Upper lobe of right lung (tissue), 1 donor: ENCODE measurements around the gene C11orf52. TPM values are rescaled to one million over a fixed set of nuclear protein-coding genes. Genes with fewer than 3 reads are reported as not detected.

Experiments
- ATAC-seq: fragments of 200-7000 bp; cut with Tn5 transposase; one replicate; pipeline ENCODE4 v1.9.1; 2020; ENCODE audit warnings: mild to moderate bottlenecking, moderate library complexity
- DNase-seq: peaks from one replicate; pipeline ENCODE4 v3.0.0-alpha.2; 2020
- H3K27ac ChIP-seq: fragments of 200-600 bp; one replicate; pipeline ENCODE4 v1.8.0; 2022
- H3K27me3 ChIP-seq: fragments of 200-600 bp; one replicate; pipeline ENCODE4 v1.8.0; 2022; ENCODE audit warnings: mild to moderate bottlenecking
- H3K36me3 ChIP-seq: fragments of 200-600 bp; one replicate; pipeline ENCODE4 v1.8.0; 2022
- H3K4me1 ChIP-seq: fragments of 200-600 bp; one replicate; pipeline ENCODE4 v1.8.0; 2022
- H3K4me3 ChIP-seq: fragments of 200-600 bp; one replicate; pipeline ENCODE4 v1.8.0; 2022; ENCODE audit warnings: mild to moderate bottlenecking
- H3K9me3 ChIP-seq: fragments of 200-600 bp; one replicate; pipeline ENCODE4 v1.8.0; 2022
- CTCF ChIP-seq: fragments of 200-600 bp; IDR thresholded peaks from one replicate; pipeline ENCODE4 v1.8.0; 2022; ENCODE audit warnings: antibody characterized with exemption
- intact Hi-C: fragments of 100-400 bp; cut with DNase I; formaldehyde crosslinking; loops from one replicate; pipeline ENCODE4 v1.11.0; 2022
- total RNA-seq: library from RNA; stranded (reverse); fragmentation: NEBNext Ultra II Directional; extraction: Animal tissue kit (Norgen Biotek cat#: 25700); gene quantifications from one replicate; pipeline ENCODE4 v1.2.1, GENCODE V29; 2021
- donor health status: DM: no; HTN: yes; CAD: no; lungs with severe emphysema.

C11orf52 gene
- total RNA-seq, 1 donor from 2014 or later: 9.8 TPM

- DNase-seq (no peak), ATAC-seq (peak; percentile 62)
- H3K4me1 ChIP-seq: no peaks in the 10 kb centered on the region
- no peaks in the 10 kb centered on the region for H3K36me3 ChIP-seq
- H3K9me3 ChIP-seq: no peaks in the 10 kb centered on the region
- no peak overlapping the region for H3K27ac ChIP-seq
- TF ChIP-seq CTCF: no peak
- H3K27me3 ChIP-seq: no peaks in the 10 kb centered on the region
- no peak overlapping the region for H3K4me3 ChIP-seq
- intact Hi-C loops: no loop called here
These were observed 42.2 kb downstream of the C11orf52 start for GRCh38 chr11:111960916-111961315.

GRCh38 chr11:111961389-111962300, 42.9 kb downstream of the C11orf52 start:
- Histone ChIP-seq H3K27ac (no peak overlapping the region), H3K9me3 (no peaks in the 10 kb centered on the region), H3K4me3 (no peak overlapping the region), H3K4me1 (no peaks in the 10 kb centered on the region), H3K27me3 (no peaks in the 10 kb centered on the region), H3K36me3 (no peaks in the 10 kb centered on the region)
- no peak for DNase-seq
- intact Hi-C loops: no loop called here
- no peak for ATAC-seq
- no peak for TF ChIP-seq CTCF

- Histone ChIP-seq H3K4me3 (no peak overlapping the region), H3K27ac (no peak overlapping the region), H3K27me3 (no peaks in the 10 kb centered on the region), H3K9me3 (no peaks in the 10 kb centered on the region), H3K36me3 (no peaks in the 10 kb centered on the region), H3K4me1 (no peaks in the 10 kb centered on the region)
- no peak for TF ChIP-seq CTCF
- ATAC-seq (no peak), DNase-seq (no peak)
- intact Hi-C loops: no loop called here
These were observed 45.2 kb downstream of the C11orf52 start for GRCh38 chr11:111963931-111964340.

GRCh38 chr11:111966678-111967077, 48.0 kb downstream of the C11orf52 start:
- no peak overlapping the region for H3K27ac ChIP-seq
- H3K27me3 ChIP-seq: no peaks in the 10 kb centered on the region
- ATAC-seq (no peak), DNase-seq (no peak)
- no peak for TF ChIP-seq CTCF
- no peaks in the 10 kb centered on the region for H3K4me1 ChIP-seq
- intact Hi-C loops: no loop called here
- H3K4me3 ChIP-seq: no peak overlapping the region
- H3K9me3 ChIP-seq: no peaks in the 10 kb centered on the region
- H3K36me3 ChIP-seq: no peaks in the 10 kb centered on the region

- no peak for TF ChIP-seq CTCF
- no peaks in the 10 kb centered on the region for H3K27me3 ChIP-seq
- ATAC-seq: peak; percentile 57
These were observed 48.9 kb downstream of the C11orf52 start for GRCh38 chr11:111967649-111968048.

More at GRCh38 chr11:111967649-111968048, 48.9 kb downstream of the C11orf52 start:
- Histone ChIP-seq H3K4me3 (no peak overlapping the region), H3K4me1 (no peaks in the 10 kb centered on the region), H3K9me3 (no peaks in the 10 kb centered on the region), H3K36me3 (no peaks in the 10 kb centered on the region), H3K27ac (no peak overlapping the region)
- intact Hi-C loops: no loop called here
- no peak for DNase-seq
